ENCODE data around the gene TLN1. TPM values are rescaled to one million over a fixed set of nuclear protein-coding genes. Genes with fewer than 3 reads are reported as not detected.
A peak's percentile ranks its signal among the peaks of the same experiment; 100 is the strongest.

The TLN1 gene
- polyA plus RNA-seq, 1 experiment = 399 TPM

DNA sequence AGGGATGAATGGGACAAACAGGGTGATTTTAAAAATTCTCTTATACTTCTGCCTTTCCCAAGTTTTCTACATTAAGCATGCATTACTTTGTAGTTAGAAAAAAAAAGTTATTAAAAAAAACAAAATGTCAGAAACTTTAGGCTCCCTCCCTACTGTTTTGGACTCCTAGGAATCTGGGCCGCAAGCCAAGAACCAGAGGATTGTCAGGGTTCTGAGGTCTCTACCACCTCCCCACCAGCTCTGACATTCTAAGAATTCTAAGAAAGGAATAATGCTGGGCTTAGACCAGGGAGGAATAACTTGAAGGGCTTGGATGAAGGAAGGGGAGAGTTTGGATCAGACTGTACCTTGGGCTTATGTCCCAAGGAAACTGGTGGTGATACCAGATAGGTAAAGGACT, 66.0 kb downstream of the TLN1 start:
- TF ChIP-seq, protein P1, sequence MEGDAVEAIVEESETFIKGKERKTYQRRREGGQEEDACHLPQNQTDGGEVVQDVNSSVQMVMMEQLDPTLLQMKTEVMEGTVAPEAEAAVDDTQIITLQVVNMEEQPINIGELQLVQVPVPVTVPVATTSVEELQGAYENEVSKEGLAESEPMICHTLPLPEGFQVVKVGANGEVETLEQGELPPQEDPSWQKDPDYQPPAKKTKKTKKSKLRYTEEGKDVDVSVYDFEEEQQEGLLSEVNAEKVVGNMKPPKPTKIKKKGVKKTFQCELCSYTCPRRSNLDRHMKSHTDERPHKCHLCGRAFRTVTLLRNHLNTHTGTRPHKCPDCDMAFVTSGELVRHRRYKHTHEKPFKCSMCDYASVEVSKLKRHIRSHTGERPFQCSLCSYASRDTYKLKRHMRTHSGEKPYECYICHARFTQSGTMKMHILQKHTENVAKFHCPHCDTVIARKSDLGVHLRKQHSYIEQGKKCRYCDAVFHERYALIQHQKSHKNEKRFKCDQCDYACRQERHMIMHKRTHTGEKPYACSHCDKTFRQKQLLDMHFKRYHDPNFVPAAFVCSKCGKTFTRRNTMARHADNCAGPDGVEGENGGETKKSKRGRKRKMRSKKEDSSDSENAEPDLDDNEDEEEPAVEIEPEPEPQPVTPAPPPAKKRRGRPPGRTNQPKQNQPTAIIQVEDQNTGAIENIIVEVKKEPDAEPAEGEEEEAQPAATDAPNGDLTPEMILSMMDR (IDR thresholded peaks at IDR 0.05; ENCODE audit: insufficient read depth, low read depth, low read length) = no peak
- ChIA-PET POLR2A (interaction anchor here (0.7 kb wide), 1 partner anchor 22 kb away, joined by 3 read pairs; no protein-coding TSS in a partner anchor), CTCF (interaction anchor here (0.6 to 6.4 kb wide), 6 partner anchors 7 to 66 kb away, joined by 3 to 63 read pairs (median 4); partner anchors contain the start of genes CA9, CREB3 and TLN1)
- no peak overlapping the region for H3K4me3 ChIP-seq (ENCODE audit: low read depth, low read length)
- no peaks in the 10 kb centered on the region for H3K36me3 ChIP-seq (ENCODE audit: control insufficient read depth, insufficient read depth, low read length)
- no peaks in the 10 kb centered on the region for H3K27me3 ChIP-seq (ENCODE audit: control insufficient read depth, insufficient read depth, low read length)
- no peak for DNase-seq (ENCODE audit: low read depth)

DNA sequence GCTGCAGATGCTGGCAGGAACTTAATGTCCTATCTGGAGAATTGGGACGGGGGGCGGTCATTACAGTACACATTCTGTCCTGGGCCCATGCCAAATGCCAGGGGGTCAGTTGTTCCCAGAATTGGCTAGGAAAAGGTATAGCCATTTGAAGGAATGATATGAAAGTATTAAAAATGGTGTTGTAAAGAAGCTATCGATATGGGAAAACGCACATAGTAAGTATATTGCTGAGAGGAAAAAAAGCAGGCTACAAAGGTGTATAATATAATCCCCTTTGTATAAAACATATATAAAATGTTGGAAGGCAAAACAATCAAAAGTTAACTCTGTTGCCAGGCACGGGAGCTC, 66.5 kb downstream of the TLN1 start:
- no peak for DNase-seq (ENCODE audit: low read depth)
- ChIA-PET CTCF (interaction anchor here (0.6 to 6.4 kb wide), 7 partner anchors 8 to 64 kb away, joined by 3 to 63 read pairs (median 6); partner anchors contain the start of gene CA9), POLR2A (interaction anchor here (0.7 kb wide), 1 partner anchor 23 kb away, joined by 3 read pairs; no protein-coding TSS in a partner anchor)
- H3K4me3 ChIP-seq (ENCODE audit: low read depth, low read length) = peak overlapping the region; percentile 59
- TF ChIP-seq, protein P1 (IDR thresholded peaks at IDR 0.05; ENCODE audit: insufficient read depth, low read depth, low read length) = no peak
- H3K27me3 ChIP-seq (ENCODE audit: control insufficient read depth, insufficient read depth, low read length) = no peaks in the 10 kb centered on the region
- H3K36me3 ChIP-seq (ENCODE audit: control insufficient read depth, insufficient read depth, low read length) = no peaks in the 10 kb centered on the region

DNA sequence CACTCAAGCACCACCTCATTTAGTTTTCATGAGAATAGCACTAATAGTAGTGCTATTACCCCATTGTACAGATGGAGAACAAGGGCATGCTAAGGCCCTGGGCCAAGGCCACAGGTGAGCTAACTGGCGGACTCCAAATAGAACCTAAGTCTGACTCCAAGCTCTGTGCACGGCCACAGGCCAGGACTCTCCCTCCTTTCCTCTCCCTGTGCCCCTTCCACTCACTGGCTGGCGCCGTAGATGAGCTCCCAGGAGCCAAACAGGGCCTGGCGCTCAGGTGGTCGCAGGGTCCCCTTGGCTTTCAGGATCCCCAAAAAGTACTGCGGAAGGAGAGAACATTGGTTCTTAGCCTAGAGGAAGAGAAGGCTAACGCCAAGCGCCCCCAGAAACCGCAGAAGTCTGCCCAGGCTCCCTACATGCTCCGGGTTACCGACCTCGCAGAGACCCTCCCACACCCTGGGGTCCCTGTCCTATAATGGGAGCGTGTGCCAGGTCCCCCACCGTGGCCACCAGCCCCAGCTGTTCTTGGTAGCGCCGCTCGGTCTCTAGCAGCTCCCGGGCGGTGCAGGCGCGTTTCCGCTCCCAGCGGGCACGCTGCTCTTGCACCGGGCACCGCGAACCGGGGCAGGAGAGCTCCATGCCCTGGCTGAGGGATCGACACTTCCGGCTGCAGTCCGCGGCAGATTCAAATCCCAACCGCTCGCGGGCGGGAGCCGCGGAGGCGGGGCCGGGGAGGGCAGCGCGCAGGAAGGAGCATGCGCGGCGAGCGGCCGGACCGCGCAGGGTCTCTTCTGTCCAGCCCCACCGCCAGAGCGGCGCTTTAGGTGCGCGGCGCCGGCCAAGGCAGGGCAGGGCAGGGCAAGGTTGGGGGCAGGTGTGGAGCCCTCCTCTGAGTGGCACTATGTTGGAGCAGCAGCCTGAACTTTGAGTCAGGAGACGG, 67.2 kb downstream of the TLN1 start, which contains the start of gene ARHGEF39:
TSS of gene ARHGEF39 (minus strand) at position 665 of the 940 bp plus-strand sequence. CDS start at position 639, 26 bp downstream.
- H3K36me3 ChIP-seq (ENCODE audit: control insufficient read depth, insufficient read depth, low read length) = peaks cover 3% of the 10 kb centered on the region
- TF ChIP-seq, protein P1 (IDR thresholded peaks at IDR 0.05; ENCODE audit: insufficient read depth, low read depth, low read length) = peak; percentile 41
- H3K27me3 ChIP-seq (ENCODE audit: control insufficient read depth, insufficient read depth, low read length) = no peaks in the 10 kb centered on the region
- peak within 1 kb of the TSS; percentile 59 for H3K4me3 ChIP-seq (ENCODE audit: low read depth, low read length)
- ChIA-PET CTCF (interaction anchor here (0.8 to 6.4 kb wide), 13 partner anchors 8 to 126 kb away, joined by 3 to 63 read pairs (median 5); partner anchors contain the start of genes CA9 and TLN1), POLR2A (interaction anchor here (0.5 to 0.7 kb wide), 2 partner anchors 21 to 597 kb away, joined by 3 read pairs; no protein-coding TSS in a partner anchor)
- DNase-seq (ENCODE audit: low read depth) = no peak

DNA sequence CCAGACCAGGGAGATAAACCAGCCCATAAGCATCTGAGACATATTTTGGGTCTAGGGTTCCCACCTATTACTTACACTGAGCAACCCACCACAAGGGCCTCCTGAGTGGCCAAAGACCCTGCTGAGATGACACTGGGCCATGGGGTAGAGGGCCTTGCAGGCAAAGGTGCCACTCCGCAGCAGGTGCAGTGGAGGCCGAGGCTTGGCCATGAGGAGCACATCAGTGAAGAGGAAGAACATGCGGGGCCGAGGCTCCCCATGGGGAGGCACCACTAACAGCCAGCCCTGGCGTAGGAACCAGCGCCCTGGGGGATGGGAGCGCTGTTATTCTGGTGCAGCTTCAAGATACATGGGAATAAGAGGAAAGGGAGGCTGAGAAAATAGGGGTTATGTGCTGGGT, 69.6 kb downstream of the TLN1 start:
- no peaks in the 10 kb centered on the region for H3K27me3 ChIP-seq (ENCODE audit: control insufficient read depth, insufficient read depth, low read length)
- TF ChIP-seq, protein P1 (IDR thresholded peaks at IDR 0.05; ENCODE audit: insufficient read depth, low read depth, low read length) = no peak
- ChIA-PET CTCF (interaction anchor here (0.9 to 6.5 kb wide), 6 partner anchors 26 to 128 kb away, joined by 3 to 74 read pairs (median 7); partner anchors contain the start of genes CREB3 and TLN1), POLR2A (no interaction called here)
- no peak overlapping the region for H3K4me3 ChIP-seq (ENCODE audit: low read depth, low read length)
- no peak for DNase-seq (ENCODE audit: low read depth)
- peaks cover 3% of the 10 kb centered on the region for H3K36me3 ChIP-seq (ENCODE audit: control insufficient read depth, insufficient read depth, low read length)

Measured in BJ (cell line).